Middle frontal gyrus (tissue), 1 donor: Measurements from ENCODE around the gene MROH8.

Experiments used
- DNase-seq: peaks from one replicate; pipeline ENCODE4 v3.0.0-alpha.2; 2015; ENCODE audit warnings: low spot score; ENCODE audit errors: extremely low spot score

Gene MROH8

GRCh38 chr20:37178839-37179682 is at the start of gene MROH8, which contains the start of gene RPN2:
MROH8 (minus strand) TSS chr20:37179548.
RPN2 (plus strand) TSS chr20:37179330; CDS start chr20:37179357, 27 bp downstream.
- DNase-seq = peak; percentile 88

GRCh38 chr20:37228656-37229055 is 49.3 kb upstream of the MROH8 start:
- no peak for DNase-seq

- no peak for DNase-seq
These were observed 48.7 kb upstream of the MROH8 start for GRCh38 chr20:37228082-37228481.

GRCh38 chr20:37226889-37227288 is 47.5 kb upstream of the MROH8 start:
- DNase-seq = no peak

GRCh38 chr20:37225146-37225545 is 45.8 kb upstream of the MROH8 start:
- no peak for DNase-seq

- DNase-seq = no peak
These were observed 43.7 kb upstream of the MROH8 start for GRCh38 chr20:37223053-37223452.

- no peak for DNase-seq
These were observed 42.7 kb upstream of the MROH8 start for GRCh38 chr20:37222086-37222485.

GRCh38 chr20:37220731-37221130 is 41.4 kb upstream of the MROH8 start:
- no peak for DNase-seq

- no peak for DNase-seq
These were observed 40.7 kb upstream of the MROH8 start for GRCh38 chr20:37219751-37220668.

- DNase-seq = no peak
These were observed 39.6 kb upstream of the MROH8 start for GRCh38 chr20:37218976-37219375.

- DNase-seq = no peak
These were observed 39.1 kb upstream of the MROH8 start for GRCh38 chr20:37218441-37218840.

- DNase-seq = no peak
These were observed 30.4 kb upstream of the MROH8 start for GRCh38 chr20:37209661-37210314.

- DNase-seq = no peak
These were observed 29.8 kb upstream of the MROH8 start for GRCh38 chr20:37209193-37209592.

- DNase-seq = no peak
These were observed 27.8 kb upstream of the MROH8 start for GRCh38 chr20:37207171-37207570.

- no peak for DNase-seq
These were observed 26.4 kb upstream of the MROH8 start for GRCh38 chr20:37205794-37206193.

- DNase-seq = no peak
These were observed 25.8 kb upstream of the MROH8 start for GRCh38 chr20:37205130-37205529.

- DNase-seq = no peak
These were observed 24.7 kb upstream of the MROH8 start for GRCh38 chr20:37204056-37204455.

- DNase-seq = no peak
These were observed 23.1 kb upstream of the MROH8 start for GRCh38 chr20:37202267-37202943.

GRCh38 chr20:37201827-37202162 is 22.4 kb upstream of the MROH8 start:
- no peak for DNase-seq

- DNase-seq = no peak
These were observed 21.8 kb upstream of the MROH8 start for GRCh38 chr20:37200926-37201826.
